ENCODE data around the gene LCLAT1. TPM values are rescaled to one million over a fixed set of nuclear protein-coding genes. Genes with fewer than 3 reads are reported as not detected.

Gene LCLAT1
- total RNA-seq, 1 experiment from 2014 or later, result 32.9 TPM

DNA sequence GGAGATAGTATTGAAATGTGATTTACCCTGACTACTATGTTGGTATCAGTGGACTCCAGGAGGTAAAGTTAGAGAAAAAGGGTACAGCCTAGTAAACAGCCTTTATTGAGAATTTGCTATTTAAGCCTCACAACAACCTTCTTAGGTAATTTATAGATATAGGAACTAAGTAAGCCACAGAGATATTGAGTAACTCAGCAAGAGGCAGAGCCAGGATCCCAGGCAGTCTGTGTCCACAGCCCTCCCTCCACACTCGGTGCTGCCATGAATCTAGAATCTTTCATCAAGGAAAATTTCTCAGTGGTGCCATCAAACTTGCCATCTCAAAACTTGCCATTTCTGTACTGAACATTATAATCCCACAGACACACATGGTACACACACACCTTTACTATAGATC, 189.3 kb downstream of the LCLAT1 start:
- Histone ChIP-seq H3K4ac (ENCODE audit: low read depth, low read length) (no peak overlapping the region), H2BK5ac (ENCODE audit: insufficient read length, low read length) (no peak overlapping the region), H2AK5ac (ENCODE audit: insufficient read length, low read length) (no peak overlapping the region), H3K56ac (ENCODE audit: insufficient read length, low read depth, low read length) (no peak overlapping the region), H3K4me2 (ENCODE audit: insufficient read depth, insufficient read length, low read length) (no peak overlapping the region), H3T11ph (ENCODE audit: low read length) (no peak overlapping the region), H3K79me1 (ENCODE audit: insufficient read depth, low read depth, low read length, poor library complexity, severe bottlenecking) (no peaks in the 10 kb centered on the region), H2BK15ac (ENCODE audit: low read depth, low read length) (no peak overlapping the region), H3K23me2 (ENCODE audit: insufficient read length, low read depth, low read length, poor library complexity, severe bottlenecking) (no peaks in the 10 kb centered on the region), H4K8ac (replicated peaks; ENCODE audit: insufficient read length, low read depth, low read length) (no peak overlapping the region), H4K91ac (ENCODE audit: insufficient read length, low read depth, low read length) (no peak overlapping the region), H3K4me1 (ENCODE audit: insufficient read depth, low read length) (no peaks in the 10 kb centered on the region), H3K27ac (ENCODE audit: insufficient read length, low read depth, low read length) (no peak overlapping the region), H4K5ac (ENCODE audit: insufficient read length, low read depth, low read length) (no peak overlapping the region), H3K9me3 (ENCODE audit: control insufficient read depth, low read depth, low read length) (no peaks in the 10 kb centered on the region), H3K18ac (ENCODE audit: insufficient read length, low read depth, low read length) (no peak overlapping the region), H3K27me3 (ENCODE audit: insufficient read depth, low read length) (no peaks in the 10 kb centered on the region), H2BK20ac (ENCODE audit: low read depth, low read length, poor library complexity, severe bottlenecking) (no peak overlapping the region), H2AFZ (ENCODE audit: low read length) (no peak overlapping the region), H3K23ac (ENCODE audit: insufficient read length, low read depth, low read length) (no peak overlapping the region), H3K79me2 (ENCODE audit: insufficient read depth, low read length) (no peaks in the 10 kb centered on the region), H4K20me1 (ENCODE audit: control insufficient read depth, insufficient read depth, insufficient read length) (no peaks in the 10 kb centered on the region), H3K9ac (ENCODE audit: extremely low read depth, insufficient read length, low read length) (no peak overlapping the region), H3K14ac (ENCODE audit: insufficient read depth, low read length) (no peak overlapping the region), H2BK120ac (ENCODE audit: low read depth, low read length, poor library complexity, severe bottlenecking) (no peak overlapping the region), H2BK12ac (ENCODE audit: insufficient read length, low read depth, low read length) (no peak overlapping the region)
- peaks cover 0 to 6% of the 10 kb centered on the region in 2 experiments; a peak in 2 of 4 replicates for H3K4me1 Mint-ChIP-seq
- DNase-seq, result no peak
- WGBS (ENCODE audit: extremely low coverage, insufficient read length, low lambda C conversion rate), result no CpG with 5 or more reads among the region's 1 CpG
- no peaks in the 10 kb centered on the region for H3K9me3 Mint-ChIP-seq
- TF ChIP-seq, protein P1, sequence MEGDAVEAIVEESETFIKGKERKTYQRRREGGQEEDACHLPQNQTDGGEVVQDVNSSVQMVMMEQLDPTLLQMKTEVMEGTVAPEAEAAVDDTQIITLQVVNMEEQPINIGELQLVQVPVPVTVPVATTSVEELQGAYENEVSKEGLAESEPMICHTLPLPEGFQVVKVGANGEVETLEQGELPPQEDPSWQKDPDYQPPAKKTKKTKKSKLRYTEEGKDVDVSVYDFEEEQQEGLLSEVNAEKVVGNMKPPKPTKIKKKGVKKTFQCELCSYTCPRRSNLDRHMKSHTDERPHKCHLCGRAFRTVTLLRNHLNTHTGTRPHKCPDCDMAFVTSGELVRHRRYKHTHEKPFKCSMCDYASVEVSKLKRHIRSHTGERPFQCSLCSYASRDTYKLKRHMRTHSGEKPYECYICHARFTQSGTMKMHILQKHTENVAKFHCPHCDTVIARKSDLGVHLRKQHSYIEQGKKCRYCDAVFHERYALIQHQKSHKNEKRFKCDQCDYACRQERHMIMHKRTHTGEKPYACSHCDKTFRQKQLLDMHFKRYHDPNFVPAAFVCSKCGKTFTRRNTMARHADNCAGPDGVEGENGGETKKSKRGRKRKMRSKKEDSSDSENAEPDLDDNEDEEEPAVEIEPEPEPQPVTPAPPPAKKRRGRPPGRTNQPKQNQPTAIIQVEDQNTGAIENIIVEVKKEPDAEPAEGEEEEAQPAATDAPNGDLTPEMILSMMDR (conservative IDR thresholded peaks at IDR 0.05), result no peak
- peaks cover 0 to 21% (median 12%) of the 10 kb centered on the region in 3 experiments; a peak in 6 of 7 replicates for H3K36me3 Mint-ChIP-seq (ENCODE audit: insufficient read depth in 1 of 3, low read depth in 3 of 3)
- H3K27me3 Mint-ChIP-seq (ENCODE audit: low read depth), result no peaks in the 10 kb centered on the region
- H3K4me3 Mint-ChIP-seq, result no peak overlapping the region
- no peak overlapping the region for H3K27ac Mint-ChIP-seq

Measured in H9 (cell line).